HCT116 (cell line): ENCODE measurements around the gene TELO2. TPM values are rescaled to one million over a fixed set of nuclear protein-coding genes. Genes with fewer than 3 reads are reported as not detected.

Experiments used
- ATAC-seq: fragments of 200-7000 bp; cut with Tn5 transposase; 2 replicates; pipeline ENCODE4 v1.9.1; 2020; ENCODE audit warnings: mild to moderate bottlenecking, moderate library complexity
- BruUV-seq: library from RNA; stranded (reverse); fragments of 400-500 nt; replicated peaks from 2 replicates; lab custom pipeline; 2021; lab: Mats Ljungman, UMichigan
- CTCF ChIA-PET: fragments of 300-600 bp; sonication (Branson Sonifier 250); formaldehyde crosslinking; loops from one replicate; lab custom pipeline; 2021; ENCODE audit warnings: antibody characterized with exemption; lab: Charles Lee
- POLR2A ChIA-PET: fragments of 300-600, 350-600 bp; sonication (Branson Sonifier 250); formaldehyde crosslinking; loops from one replicate; lab custom pipeline; 2021; ENCODE audit warnings: antibody characterized with exemption; lab: Charles Lee
- RAD21 ChIA-PET, 2 experiments: fragments of 300-600 bp; sonication (Branson Sonifier 250); formaldehyde crosslinking; loops; one replicate each; lab custom pipeline; 2023; ENCODE audit warnings: low total read pairs in 2 of 2; ENCODE audit not compliant: uncharacterized antibody in 2 of 2, unreplicated experiment in 2 of 2, low non-redundant PET in 1 of 2; lab: Charles Lee
- DNase-seq: peaks from one replicate; pipeline ENCODE4 v3.0.0-alpha.2; 2010; ENCODE audit warnings: low read depth, low spot score
- H2AFZ ChIP-seq: fragments of 200-600 bp; shearing (Covaris generic), sonication (generic); 2 replicates; pipeline ENCODE4 v1.6.1; 2017; ENCODE audit warnings: low read depth, mixed run types, mixed read lengths, antibody characterized with exemption, low read length; ENCODE audit not compliant: poor library complexity, severe bottlenecking
- H3K27ac ChIP-seq: 2 replicates; pipeline ENCODE4 v1.5.1; 2012; ENCODE audit warnings: low read depth, low read length
- H3K27me3 ChIP-seq: fragments of 200-600 bp; sonication (generic); 2 replicates; pipeline ENCODE4 v1.6.1; 2016; ENCODE audit warnings: mixed run types, low read length, mixed read lengths; ENCODE audit not compliant: insufficient read depth
- H3K36me3 ChIP-seq, 2 experiments: fragments of 200-500 bp in 1 of 2; fragments of 200-600 bp in 1 of 2; sonication (Bioruptor generic) in 1 of 2; sonication (generic) in 1 of 2; 2 replicates each; pipeline versions ENCODE4 v1.5.1 to v1.6.1; 2014 to 2016; ENCODE audit warnings: low read length in 2 of 2, inconsistent platforms in 1 of 2, mixed read lengths in 1 of 2, mixed run types in 1 of 2; ENCODE audit not compliant: insufficient read depth in 2 of 2, control insufficient read depth in 1 of 2
- H3K4me1 ChIP-seq, 2 experiments: fragments of 200-600 bp in 1 of 2; sonication (generic) in 1 of 2; 2 replicates each; pipeline versions ENCODE4 v1.5.1 to v1.6.1; 2012 to 2017; ENCODE audit warnings: low read length in 2 of 2, inconsistent platforms in 1 of 2, mild to moderate bottlenecking in 1 of 2, mixed read lengths in 1 of 2, mixed run types in 1 of 2, moderate library complexity in 1 of 2; ENCODE audit not compliant: insufficient read depth in 2 of 2, control insufficient read depth in 1 of 2
- H3K4me2 ChIP-seq: fragments of 200-600 bp; sonication (generic); 2 replicates; pipeline ENCODE4 v1.6.1; 2017; ENCODE audit warnings: mixed run types, low read length, mixed read lengths
- H3K4me3 ChIP-seq, 2 experiments: fragments of 200-600 bp in 1 of 2; sonication (generic) in 1 of 2; replicated peaks in 1 of 2; 2 replicates each; pipeline ENCODE4 v1.5.1; 2011 to 2016; ENCODE audit warnings: low read length in 2 of 2, control low read depth in 1 of 2, low read depth in 1 of 2, mild to moderate bottlenecking in 1 of 2, mixed read lengths in 1 of 2, mixed run types in 1 of 2
- H3K79me2 ChIP-seq: fragments of 200-600 bp; sonication (generic); 2 replicates; pipeline ENCODE4 v1.6.1; 2017; ENCODE audit warnings: mild to moderate bottlenecking, mixed run types, low read length, moderate library complexity, mixed read lengths; ENCODE audit not compliant: insufficient read depth
- H3K9ac ChIP-seq: fragments of 200-600 bp; sonication (generic); 2 replicates; pipeline ENCODE4 v1.6.1; 2016; ENCODE audit warnings: low read length, mixed read lengths
- H3K9me2 ChIP-seq: fragments of 200-600 bp; sonication (generic), shearing (Covaris generic); 2 replicates; pipeline ENCODE4 v1.6.1; 2017; ENCODE audit warnings: mixed run types, mild to moderate bottlenecking, moderate library complexity; ENCODE audit not compliant: insufficient read depth
- H3K9me3 ChIP-seq, 2 experiments: fragments of 200-500 bp in 1 of 2; fragments of 200-600 bp in 1 of 2; sonication (Bioruptor generic) in 1 of 2; sonication (generic) in 1 of 2; 2 replicates each; pipeline ENCODE4 v1.6.1; 2014 to 2017; ENCODE audit warnings: low read length in 2 of 2, mixed read lengths in 2 of 2, inconsistent platforms in 1 of 2, low read depth in 1 of 2, mild to moderate bottlenecking in 1 of 2, mixed run types in 1 of 2, moderate library complexity in 1 of 2; ENCODE audit not compliant: control insufficient read depth in 1 of 2, insufficient read depth in 1 of 2
- H4K20me1 ChIP-seq: fragments of 200-600 bp; sonication (generic), shearing (Covaris generic); 2 replicates; pipeline ENCODE4 v1.6.1; 2017; ENCODE audit warnings: mixed run types, mild to moderate bottlenecking, moderate library complexity; ENCODE audit not compliant: insufficient read depth
- CEBPB ChIP-seq: IDR thresholded peaks from 2 replicates; pipeline ENCODE4 v1.6.1; 2012; ENCODE audit warnings: low read depth
- FOSL1 ChIP-seq: IDR thresholded peaks from 2 replicates; pipeline ENCODE4 v1.6.1; 2012; ENCODE audit warnings: low read depth
- POLR2A ChIP-seq: IDR thresholded peaks from 2 replicates; pipeline ENCODE4 v1.7.0; 2011; ENCODE audit warnings: borderline replicate concordance; ENCODE audit not compliant: insufficient read depth, insufficient read length; ENCODE audit errors: extremely low read depth
- POLR2AphosphoS5 ChIP-seq: IDR thresholded peaks from 2 replicates; pipeline ENCODE4 v1.6.1; 2011; ENCODE audit warnings: mild to moderate bottlenecking, low read depth, low read length, moderate library complexity
- SP1 ChIP-seq: IDR thresholded peaks from 2 replicates; pipeline ENCODE4 v1.6.1; 2012; ENCODE audit warnings: low read depth
- TCF7L2 ChIP-seq: IDR thresholded peaks from 2 replicates; pipeline ENCODE4 v1.7.0; 2011; ENCODE audit warnings: borderline replicate concordance, inconsistent platforms; ENCODE audit not compliant: insufficient read depth, insufficient read length; ENCODE audit errors: extremely low read depth
- YY1 ChIP-seq: IDR thresholded peaks from 2 replicates; pipeline ENCODE4 v1.6.1; 2011; ENCODE audit warnings: low read length, low read depth, moderate library complexity, mild to moderate bottlenecking; ENCODE audit not compliant: insufficient replicate concordance; ENCODE audit errors: extremely low read depth
- ZFX ChIP-seq: fragments of 450-650 bp; IDR thresholded peaks from 2 replicates; pipeline ENCODE4 v1.6.1; 2017
- ZNF274 ChIP-seq: fragments of 200-500 bp; sonication (Bioruptor generic); IDR thresholded peaks from 2 replicates; pipeline ENCODE4 v1.6.1; 2014; ENCODE audit warnings: mild to moderate bottlenecking, low read depth, low read length, inconsistent platforms
- intact Hi-C: fragments of 100-400 bp; cut with micrococcal nuclease; formaldehyde crosslinking; loops from 2 replicates; pipeline ENCODE4 v1.10.0; 2022
- total RNA-seq: library from RNA; stranded (reverse); gene quantifications from one replicate; pipeline ENCODE4 v1.2.1, GENCODE V29; 2021; ENCODE audit not compliant: unreplicated experiment
- TF ChIP-seq, protein P1 (sequence below): IDR thresholded peaks from 2 replicates; pipeline ENCODE4 v1.6.1; 2012; ENCODE audit warnings: low read depth
- TF ChIP-seq, protein P2 (sequence below), 3 experiments: fragments of 200-600 bp in 1 of 3; sonication (generic) in 1 of 3; IDR thresholded peaks in 2 of 3; conservative IDR thresholded peaks in 1 of 3; 2 replicates each; pipeline ENCODE4 v1.5.1; 2012 to 2017; ENCODE audit warnings: low read depth in 2 of 3, low read length in 2 of 3, antibody characterized with exemption in 1 of 3, borderline replicate concordance in 1 of 3, control low read depth in 1 of 3, mild to moderate bottlenecking in 1 of 3, mixed read lengths in 1 of 3, mixed run types in 1 of 3, moderate library complexity in 1 of 3; ENCODE audit not compliant: insufficient read depth in 1 of 3
- TF ChIP-seq, protein P3 (sequence below): IDR thresholded peaks from 2 replicates; pipeline ENCODE4 v1.6.1; 2012

The TELO2 gene
- total RNA-seq, 1 experiment from 2014 or later = 74.3 TPM

DNA sequence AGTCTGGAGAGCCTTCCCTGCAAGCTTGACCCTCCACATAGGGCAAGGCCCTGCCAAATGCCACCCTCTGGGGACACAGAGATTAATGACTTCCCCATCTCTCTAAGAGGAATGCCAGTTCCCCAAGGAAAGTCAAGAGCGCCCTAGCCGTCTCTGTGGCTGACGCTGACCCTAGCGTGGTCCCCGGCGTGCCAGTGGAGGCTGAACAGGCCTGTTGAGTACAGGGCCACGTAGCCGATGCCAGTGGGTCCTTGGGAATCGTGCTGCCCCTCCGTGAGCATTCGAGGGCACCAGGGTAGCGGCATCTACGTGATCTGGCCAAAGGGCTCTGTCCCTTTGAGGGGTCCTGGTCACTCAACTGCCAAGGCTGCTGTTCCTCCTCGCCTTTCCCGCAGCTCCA, 57.5 kb downstream of the TELO2 start:
- H2AFZ ChIP-seq = no peak overlapping the region
- no peak for ATAC-seq
- H3K9me2 ChIP-seq = no peaks in the 10 kb centered on the region
- ChIA-PET CTCF (no interaction called here), POLR2A (no interaction called here), RAD21 (no interaction called here)
- H3K4me2 ChIP-seq = no peak overlapping the region
- BruUV-seq = no TSS peak
- H3K79me2 ChIP-seq = no peaks in the 10 kb centered on the region
- no peaks in the 10 kb centered on the region for H3K9me3 ChIP-seq
- no peaks in the 10 kb centered on the region; a peak in 1 of 4 replicates for H3K36me3 ChIP-seq
- no peaks in the 10 kb centered on the region for H4K20me1 ChIP-seq
- H3K4me1 ChIP-seq = no peaks in the 10 kb centered on the region
- H3K27me3 ChIP-seq = no peaks in the 10 kb centered on the region
- no peak overlapping the region for H3K4me3 ChIP-seq
- intact Hi-C loops = no loop called here
- no peak for DNase-seq
- TF ChIP-seq POLR2AphosphoS5 (no peak), ZNF274 (no peak), TCF7L2 (no peak), FOSL1 (no peak), ZFX (no peak), CEBPB (no peak), YY1 (no peak), SP1 (no peak), POLR2A (no peak)
- TF ChIP-seq, protein P1, sequence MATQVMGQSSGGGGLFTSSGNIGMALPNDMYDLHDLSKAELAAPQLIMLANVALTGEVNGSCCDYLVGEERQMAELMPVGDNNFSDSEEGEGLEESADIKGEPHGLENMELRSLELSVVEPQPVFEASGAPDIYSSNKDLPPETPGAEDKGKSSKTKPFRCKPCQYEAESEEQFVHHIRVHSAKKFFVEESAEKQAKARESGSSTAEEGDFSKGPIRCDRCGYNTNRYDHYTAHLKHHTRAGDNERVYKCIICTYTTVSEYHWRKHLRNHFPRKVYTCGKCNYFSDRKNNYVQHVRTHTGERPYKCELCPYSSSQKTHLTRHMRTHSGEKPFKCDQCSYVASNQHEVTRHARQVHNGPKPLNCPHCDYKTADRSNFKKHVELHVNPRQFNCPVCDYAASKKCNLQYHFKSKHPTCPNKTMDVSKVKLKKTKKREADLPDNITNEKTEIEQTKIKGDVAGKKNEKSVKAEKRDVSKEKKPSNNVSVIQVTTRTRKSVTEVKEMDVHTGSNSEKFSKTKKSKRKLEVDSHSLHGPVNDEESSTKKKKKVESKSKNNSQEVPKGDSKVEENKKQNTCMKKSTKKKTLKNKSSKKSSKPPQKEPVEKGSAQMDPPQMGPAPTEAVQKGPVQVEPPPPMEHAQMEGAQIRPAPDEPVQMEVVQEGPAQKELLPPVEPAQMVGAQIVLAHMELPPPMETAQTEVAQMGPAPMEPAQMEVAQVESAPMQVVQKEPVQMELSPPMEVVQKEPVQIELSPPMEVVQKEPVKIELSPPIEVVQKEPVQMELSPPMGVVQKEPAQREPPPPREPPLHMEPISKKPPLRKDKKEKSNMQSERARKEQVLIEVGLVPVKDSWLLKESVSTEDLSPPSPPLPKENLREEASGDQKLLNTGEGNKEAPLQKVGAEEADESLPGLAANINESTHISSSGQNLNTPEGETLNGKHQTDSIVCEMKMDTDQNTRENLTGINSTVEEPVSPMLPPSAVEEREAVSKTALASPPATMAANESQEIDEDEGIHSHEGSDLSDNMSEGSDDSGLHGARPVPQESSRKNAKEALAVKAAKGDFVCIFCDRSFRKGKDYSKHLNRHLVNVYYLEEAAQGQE = no peak
- TF ChIP-seq, protein P2, sequence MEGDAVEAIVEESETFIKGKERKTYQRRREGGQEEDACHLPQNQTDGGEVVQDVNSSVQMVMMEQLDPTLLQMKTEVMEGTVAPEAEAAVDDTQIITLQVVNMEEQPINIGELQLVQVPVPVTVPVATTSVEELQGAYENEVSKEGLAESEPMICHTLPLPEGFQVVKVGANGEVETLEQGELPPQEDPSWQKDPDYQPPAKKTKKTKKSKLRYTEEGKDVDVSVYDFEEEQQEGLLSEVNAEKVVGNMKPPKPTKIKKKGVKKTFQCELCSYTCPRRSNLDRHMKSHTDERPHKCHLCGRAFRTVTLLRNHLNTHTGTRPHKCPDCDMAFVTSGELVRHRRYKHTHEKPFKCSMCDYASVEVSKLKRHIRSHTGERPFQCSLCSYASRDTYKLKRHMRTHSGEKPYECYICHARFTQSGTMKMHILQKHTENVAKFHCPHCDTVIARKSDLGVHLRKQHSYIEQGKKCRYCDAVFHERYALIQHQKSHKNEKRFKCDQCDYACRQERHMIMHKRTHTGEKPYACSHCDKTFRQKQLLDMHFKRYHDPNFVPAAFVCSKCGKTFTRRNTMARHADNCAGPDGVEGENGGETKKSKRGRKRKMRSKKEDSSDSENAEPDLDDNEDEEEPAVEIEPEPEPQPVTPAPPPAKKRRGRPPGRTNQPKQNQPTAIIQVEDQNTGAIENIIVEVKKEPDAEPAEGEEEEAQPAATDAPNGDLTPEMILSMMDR (IDR thresholded peaks at IDR 0.05 in 2 of 3, conservative IDR thresholded peaks at IDR 0.05 in 1 of 3; ENCODE audit: borderline replicate concordance in 1 of 3, insufficient read depth in 1 of 3, low read depth in 2 of 3, low read length in 2 of 3) = no peak
- TF ChIP-seq, protein P3, sequence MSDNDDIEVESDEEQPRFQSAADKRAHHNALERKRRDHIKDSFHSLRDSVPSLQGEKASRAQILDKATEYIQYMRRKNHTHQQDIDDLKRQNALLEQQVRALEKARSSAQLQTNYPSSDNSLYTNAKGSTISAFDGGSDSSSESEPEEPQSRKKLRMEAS = no peak
- H3K27ac ChIP-seq = no peak overlapping the region
- no peak overlapping the region for H3K9ac ChIP-seq
